HG03095 (cell line): ENCODE data around the gene LRRC74A.

Experiments
- ATAC-seq: cut with Tn5 transposase; IDR thresholded peaks from one replicate; pipeline ENCODE4 v1.9.1; 2021; ENCODE audit warnings: moderate library complexity; ENCODE audit not compliant: unreplicated experiment

LRRC74A gene

DNA sequence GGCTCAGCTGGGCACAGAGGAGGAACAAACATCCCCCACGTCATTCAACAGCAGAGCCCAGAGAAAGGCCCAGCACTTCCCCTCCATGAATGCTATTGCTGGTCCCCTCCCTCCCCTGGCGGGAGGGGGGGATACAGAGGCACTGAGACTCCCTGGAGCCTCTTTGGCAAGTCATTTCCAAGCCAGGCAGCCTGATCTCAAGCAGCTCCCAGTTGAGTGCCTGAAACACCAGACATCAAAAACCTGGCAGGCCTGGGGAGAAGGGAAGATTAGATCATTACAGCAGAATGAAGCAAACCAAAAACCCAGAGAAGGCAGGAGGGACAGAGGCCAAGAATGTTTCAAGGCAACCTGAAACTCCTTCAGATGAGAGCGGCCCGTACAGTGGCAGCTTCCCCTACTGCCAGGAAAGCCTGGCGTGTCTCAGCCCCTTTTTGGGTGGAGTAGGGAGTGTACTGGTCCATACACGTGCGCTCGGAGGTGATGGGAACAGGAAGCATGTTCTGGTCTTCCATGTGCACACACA is 92.1 kb downstream of the LRRC74A start:
- ATAC-seq: no peak

DNA sequence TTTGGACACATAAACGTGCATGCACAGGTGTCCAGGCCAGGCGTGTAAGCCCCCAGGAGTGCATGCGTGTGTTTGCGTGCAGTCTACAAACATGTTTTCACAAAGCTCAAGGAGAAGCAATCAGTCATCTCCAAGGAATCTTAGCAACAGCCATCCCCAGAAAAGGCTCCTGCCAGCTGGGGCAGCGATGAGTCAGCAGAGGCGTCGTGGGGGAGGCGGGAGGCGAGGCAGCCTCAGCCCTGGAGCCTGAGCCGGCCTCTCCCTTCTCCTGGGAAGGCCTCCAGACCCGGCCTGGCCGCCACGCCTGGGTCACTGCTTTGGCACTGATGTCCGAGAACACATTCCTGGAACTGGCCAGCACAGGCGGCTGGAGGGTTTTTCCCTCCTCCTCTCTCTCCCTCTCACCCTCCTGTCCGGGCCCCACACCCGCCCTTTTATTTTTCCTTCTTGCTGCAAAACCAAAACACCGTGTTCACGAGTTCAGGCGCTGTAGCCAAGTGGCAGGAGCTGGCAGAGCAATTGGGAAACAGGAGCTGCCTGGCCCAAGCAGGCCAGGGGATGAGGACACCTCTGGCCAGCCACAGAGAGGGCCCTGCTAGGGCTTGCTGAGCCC is 92.7 kb downstream of the LRRC74A start:
- ATAC-seq: no peak
